Mesothelial cell of epicardium (in vitro differentiated cells): ENCODE data around the gene SCP2D1. TPM values are rescaled to one million over a fixed set of nuclear protein-coding genes. Genes with fewer than 3 reads are reported as not detected.

Experiments used
- DNase-seq, 2 experiments: peaks; one replicate each; pipeline ENCODE4 v3.0.0; 2021; ENCODE audit warnings: low spot score in 2 of 2; ENCODE audit not compliant: unreplicated experiment in 2 of 2
- H3K27ac Mint-ChIP-seq: 2 replicates; pipeline ENCODE4 v1.8.0; 2021; ENCODE audit warnings: mixed read lengths
- H3K27me3 Mint-ChIP-seq: 2 replicates; pipeline ENCODE4 v1.8.0; 2021; ENCODE audit warnings: low read depth, mixed read lengths
- H3K36me3 Mint-ChIP-seq: 2 replicates; pipeline ENCODE4 v1.8.0; 2021; ENCODE audit warnings: mixed read lengths
- H3K4me1 Mint-ChIP-seq: 2 replicates; pipeline ENCODE4 v1.8.0; 2021; ENCODE audit warnings: mixed read lengths
- H3K4me3 Mint-ChIP-seq: 2 replicates; pipeline ENCODE4 v1.8.0; 2021; ENCODE audit warnings: mild to moderate bottlenecking, moderate library complexity, mixed read lengths
- H3K9me3 Mint-ChIP-seq: 2 replicates; pipeline ENCODE4 v1.8.0; 2021; ENCODE audit warnings: mixed read lengths
- CTCF ChIP-seq: fragments of 200-600 bp; sonication (generic); IDR thresholded peaks from one replicate; pipeline ENCODE4 v1.5.0; 2021; ENCODE audit warnings: antibody characterized with exemption; ENCODE audit not compliant: unreplicated experiment
- total RNA-seq: library from RNA; stranded (reverse); gene quantifications from 3 replicates; pipeline ENCODE4 v1.2.1, GENCODE V29; 2021

The SCP2D1 gene
- total RNA-seq, 1 donor from 2014 or later: not detected

DNA sequence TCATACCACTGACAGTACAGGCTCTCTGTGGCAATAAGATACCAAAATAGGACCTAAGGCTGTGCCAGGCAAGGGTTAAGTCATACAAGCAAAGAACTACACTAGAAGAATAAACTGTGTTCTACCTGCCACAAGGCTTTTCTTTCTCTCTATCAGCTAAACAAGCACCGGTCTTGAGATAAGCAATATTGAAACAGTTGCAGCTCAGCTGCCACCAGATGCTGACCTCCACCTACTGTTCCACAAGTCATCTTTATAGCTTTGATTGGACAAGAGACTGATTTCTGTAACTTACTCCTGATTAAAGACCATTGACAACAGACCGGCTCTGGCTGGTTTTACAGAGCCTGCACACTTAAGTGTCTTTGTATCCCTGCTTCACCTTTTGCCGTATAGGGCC lies 24.1 kb downstream of the SCP2D1 start:
- H3K27ac Mint-ChIP-seq: no peak overlapping the region
- peaks cover 16% of the 10 kb centered on the region for H3K27me3 Mint-ChIP-seq
- peaks cover 3% of the 10 kb centered on the region for H3K4me1 Mint-ChIP-seq
- H3K9me3 Mint-ChIP-seq: peaks cover 9% of the 10 kb centered on the region
- TF ChIP-seq CTCF: no peak
- H3K36me3 Mint-ChIP-seq: no peaks in the 10 kb centered on the region
- no peak for DNase-seq
- no peak overlapping the region for H3K4me3 Mint-ChIP-seq

DNA sequence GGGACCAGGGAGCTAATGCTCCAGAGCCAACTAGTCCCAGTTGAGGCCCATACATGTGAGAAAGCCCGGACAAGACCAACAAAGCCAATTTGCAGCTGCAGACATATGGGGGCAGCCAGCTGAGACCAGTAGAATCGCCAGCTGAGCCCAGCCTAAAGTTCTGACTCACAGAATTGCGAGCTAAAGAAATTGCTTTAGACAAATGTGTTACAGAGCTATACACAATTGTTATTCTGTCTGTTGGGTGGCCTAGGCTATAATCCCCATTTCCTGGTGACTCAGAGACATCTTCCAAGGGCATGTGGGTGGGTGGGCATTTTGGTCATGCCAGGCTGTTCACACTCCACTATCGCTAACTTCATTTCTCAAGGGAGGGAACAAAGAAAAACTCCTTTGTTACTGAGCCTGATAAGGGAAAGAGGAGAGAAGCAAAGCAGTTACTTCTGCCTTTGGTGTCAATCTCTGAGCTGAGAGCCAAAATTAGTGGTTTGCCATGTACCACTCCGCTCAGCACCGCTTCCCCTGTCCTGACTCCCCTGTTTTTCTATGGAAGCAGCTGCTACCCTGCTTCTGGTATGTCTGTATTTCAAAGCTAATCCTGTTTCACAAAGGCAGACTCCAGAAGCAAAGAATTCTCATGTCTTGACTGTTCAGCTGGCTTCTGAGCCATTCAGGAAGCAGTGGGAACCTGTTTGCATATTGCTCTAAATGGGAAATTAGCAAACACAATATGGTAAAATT lies 26.1 kb downstream of the SCP2D1 start:
- no peak overlapping the region for H3K27ac Mint-ChIP-seq
- no peak for TF ChIP-seq CTCF
- H3K36me3 Mint-ChIP-seq: no peaks in the 10 kb centered on the region
- DNase-seq: no peak
- H3K27me3 Mint-ChIP-seq: peaks cover 26% of the 10 kb centered on the region
- H3K9me3 Mint-ChIP-seq: peaks cover under 1% of the 10 kb centered on the region
- no peaks in the 10 kb centered on the region for H3K4me1 Mint-ChIP-seq
- no peak overlapping the region for H3K4me3 Mint-ChIP-seq

DNA sequence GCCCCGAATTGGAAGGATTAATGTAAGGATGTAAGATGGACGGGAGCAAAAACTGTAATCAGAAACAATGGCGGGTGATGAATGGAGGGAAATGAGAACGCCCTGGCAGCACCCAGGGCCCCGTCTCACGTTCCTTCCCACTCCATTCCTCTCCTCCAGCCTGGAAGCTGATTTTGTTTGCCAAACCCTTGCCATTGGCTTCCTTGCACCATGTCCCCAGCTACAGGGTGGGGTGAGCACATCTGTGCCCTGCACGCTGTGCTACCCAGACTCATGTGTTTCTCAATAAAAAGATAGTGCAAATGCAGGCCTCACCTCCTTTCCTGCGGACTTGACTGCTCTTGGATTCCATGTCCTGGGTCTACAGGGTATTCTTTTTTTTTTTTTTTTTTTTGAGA lies 26.7 kb downstream of the SCP2D1 start:
- no peaks in the 10 kb centered on the region for H3K36me3 Mint-ChIP-seq

GRCh38 chr20:18845017-18845416 lies 31.4 kb downstream of the SCP2D1 start:
- H3K9me3 Mint-ChIP-seq: no peaks in the 10 kb centered on the region
- no peak for TF ChIP-seq CTCF
- H3K4me3 Mint-ChIP-seq: no peak overlapping the region
- no peak overlapping the region for H3K27ac Mint-ChIP-seq
- peaks cover 32% of the 10 kb centered on the region for H3K27me3 Mint-ChIP-seq
- no peaks in the 10 kb centered on the region for H3K36me3 Mint-ChIP-seq
- no peak for DNase-seq
- no peaks in the 10 kb centered on the region for H3K4me1 Mint-ChIP-seq

More for the DNA sequence above, 26.7 kb downstream of the SCP2D1 start:
- Mint-ChIP-seq H3K4me1 (no peaks in the 10 kb centered on the region), H3K27ac (no peak overlapping the region), H3K27me3 (peaks cover 26% of the 10 kb centered on the region), H3K9me3 (no peaks in the 10 kb centered on the region), H3K4me3 (no peak overlapping the region)
- no peak for TF ChIP-seq CTCF
- no peak for DNase-seq

DNA sequence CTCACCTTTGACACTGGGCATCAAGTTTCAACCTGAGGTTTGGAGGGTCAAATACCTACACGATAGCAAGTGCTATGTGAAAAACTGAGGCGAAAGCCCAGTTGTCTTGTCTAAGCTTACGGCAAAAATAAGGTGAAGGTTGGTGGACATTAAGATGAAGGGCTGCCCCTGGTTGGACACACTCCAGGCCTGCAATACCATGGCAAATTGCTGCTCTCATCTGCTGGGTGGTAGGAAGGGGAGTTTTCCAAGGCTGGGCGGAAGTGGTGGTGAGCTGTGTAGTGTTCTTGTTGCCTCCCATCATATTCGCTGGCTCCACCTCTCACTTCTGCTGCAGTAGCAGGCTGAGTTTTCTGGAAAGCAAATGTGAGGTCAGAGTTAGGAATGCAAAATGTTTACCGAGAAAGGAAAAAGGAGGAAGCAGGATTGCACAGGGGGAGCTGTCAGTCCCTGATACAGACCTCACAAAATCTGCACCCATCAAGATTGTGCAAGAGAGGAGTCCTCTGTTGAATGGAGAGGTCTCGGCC lies 33.7 kb downstream of the SCP2D1 start:
- H3K27ac Mint-ChIP-seq: no peak overlapping the region
- no peak for DNase-seq
- no peaks in the 10 kb centered on the region for H3K4me1 Mint-ChIP-seq
- peaks cover 30% of the 10 kb centered on the region for H3K27me3 Mint-ChIP-seq
- H3K36me3 Mint-ChIP-seq: no peaks in the 10 kb centered on the region
- no peaks in the 10 kb centered on the region for H3K9me3 Mint-ChIP-seq
- no peak for TF ChIP-seq CTCF
- H3K4me3 Mint-ChIP-seq: no peak overlapping the region
